NB4 (cell line): ENCODE data around the gene ECT2.

ENCODE experiments used
- CTCF ChIP-seq: IDR thresholded peaks from one replicate; pipeline ENCODE4 v1.5.1; 2012; ENCODE audit warnings: low read depth, low read length
- MYC ChIP-seq: IDR thresholded peaks from 2 replicates; pipeline ENCODE4 v1.6.1; 2011; ENCODE audit warnings: low read depth, low read length
- POLR2A ChIP-seq: IDR thresholded peaks from 2 replicates; pipeline ENCODE4 v1.6.1; 2011; ENCODE audit warnings: mild to moderate bottlenecking; ENCODE audit not compliant: insufficient read length; ENCODE audit errors: extremely low read depth
- TF ChIP-seq, protein P1 (sequence below): IDR thresholded peaks from 2 replicates; pipeline ENCODE4 v1.6.1; 2011; ENCODE audit warnings: low read depth, low read length

GRCh38 chr3:172770382-172770781 lies 19.9 kb downstream of the ECT2 start:
- no peak for TF ChIP-seq CTCF
- no peak for TF ChIP-seq POLR2A
- no peak for TF ChIP-seq MYC
- TF ChIP-seq, protein P1, sequence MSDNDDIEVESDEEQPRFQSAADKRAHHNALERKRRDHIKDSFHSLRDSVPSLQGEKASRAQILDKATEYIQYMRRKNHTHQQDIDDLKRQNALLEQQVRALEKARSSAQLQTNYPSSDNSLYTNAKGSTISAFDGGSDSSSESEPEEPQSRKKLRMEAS = no peak
